Progenitor cell of endocrine pancreas (in vitro differentiated cells): ENCODE results near the gene VPS52. TPM values are rescaled to one million over a fixed set of nuclear protein-coding genes. Genes with fewer than 3 reads are reported as not detected.

ENCODE experiments used
- DNase-seq: peaks from one replicate; pipeline ENCODE4 v3.0.0; 2021; ENCODE audit warnings: low spot score; ENCODE audit not compliant: unreplicated experiment
- H3K27ac Mint-ChIP-seq: 2 replicates; pipeline ENCODE4 v1.8.0; 2021; ENCODE audit warnings: mild to moderate bottlenecking, moderate library complexity, mixed read lengths
- H3K27me3 Mint-ChIP-seq: 2 replicates; pipeline ENCODE4 v1.8.0; 2021; ENCODE audit warnings: mixed read lengths
- H3K36me3 Mint-ChIP-seq: 2 replicates; pipeline ENCODE4 v1.8.0; 2022; ENCODE audit warnings: mixed read lengths; ENCODE audit not compliant: insufficient read depth
- H3K4me1 Mint-ChIP-seq: 2 replicates; pipeline ENCODE4 v1.8.0; 2021; ENCODE audit warnings: low read depth, mixed read lengths
- H3K4me3 Mint-ChIP-seq: 2 replicates; pipeline ENCODE4 v1.8.0; 2021; ENCODE audit warnings: low read depth, mild to moderate bottlenecking, moderate library complexity, mixed read lengths
- H3K9me3 Mint-ChIP-seq: 2 replicates; pipeline ENCODE4 v1.8.0; 2021; ENCODE audit warnings: low read depth, mixed read lengths
- CTCF ChIP-seq: fragments of 200-600 bp; sonication (generic); IDR thresholded peaks from one replicate; pipeline ENCODE4 v1.5.0; 2021; ENCODE audit warnings: antibody characterized with exemption, mild to moderate bottlenecking; ENCODE audit not compliant: unreplicated experiment
- total RNA-seq: library from RNA; stranded (reverse); gene quantifications from 2 replicates; pipeline ENCODE4 v1.2.1, GENCODE V29; 2021

Gene VPS52
- total RNA-seq, 1 donor from 2014 or later: 77.2 TPM

- H3K27ac Mint-ChIP-seq: peak within 1 kb of the TSS; percentile 98
- H3K4me1 Mint-ChIP-seq: peaks cover 31% of the 10 kb centered on the region
- H3K36me3 Mint-ChIP-seq: peaks cover 11% of the 10 kb centered on the region
- no peaks in the 10 kb centered on the region for H3K9me3 Mint-ChIP-seq
- H3K27me3 Mint-ChIP-seq: peaks cover 18% of the 10 kb centered on the region
- DNase-seq: peak; percentile 67
- TF ChIP-seq CTCF: no peak
- H3K4me3 Mint-ChIP-seq: peak within 1 kb of the TSS; percentile 96
Measured at GRCh38 chr6:33208091-33208967, 63.3 kb downstream of the VPS52 start, which contains the start of gene RING1. TSS of gene RING1 (plus strand) at chr6:33208500. CDS start at chr6:33208823, 323 bp downstream.

- peaks cover 11% of the 10 kb centered on the region for H3K27me3 Mint-ChIP-seq
- peak overlapping the region; percentile 98 for H3K27ac Mint-ChIP-seq
- no peak for TF ChIP-seq CTCF
- no peak for DNase-seq
- H3K9me3 Mint-ChIP-seq: no peaks in the 10 kb centered on the region
- peak overlapping the region; percentile 96 for H3K4me3 Mint-ChIP-seq
- H3K4me1 Mint-ChIP-seq: peaks cover 28% of the 10 kb centered on the region
- H3K36me3 Mint-ChIP-seq: peaks cover 18% of the 10 kb centered on the region
Measured at GRCh38 chr6:33207552-33208090, 64.1 kb downstream of the VPS52 start.

GRCh38 chr6:33206864-33207551 is 64.7 kb downstream of the VPS52 start:
- H3K9me3 Mint-ChIP-seq: no peaks in the 10 kb centered on the region
- H3K4me1 Mint-ChIP-seq: peaks cover 30% of the 10 kb centered on the region
- peaks cover 5% of the 10 kb centered on the region for H3K27me3 Mint-ChIP-seq
- no peak for DNase-seq
- no peak overlapping the region for H3K27ac Mint-ChIP-seq
- no peak for TF ChIP-seq CTCF
- peak overlapping the region; percentile 96 for H3K4me3 Mint-ChIP-seq
- peaks cover 19% of the 10 kb centered on the region for H3K36me3 Mint-ChIP-seq

- TF ChIP-seq CTCF: no peak
- H3K27me3 Mint-ChIP-seq: peaks cover 3% of the 10 kb centered on the region
- DNase-seq: no peak
- peaks cover 36% of the 10 kb centered on the region for H3K4me1 Mint-ChIP-seq
- peak overlapping the region; percentile 52 for H3K27ac Mint-ChIP-seq
- peaks cover 18% of the 10 kb centered on the region for H3K36me3 Mint-ChIP-seq
- H3K4me3 Mint-ChIP-seq: peak overlapping the region; percentile 89
- H3K9me3 Mint-ChIP-seq: no peaks in the 10 kb centered on the region
Measured at GRCh38 chr6:33206027-33206863, 65.4 kb downstream of the VPS52 start.
